Neuronal stem cell (in vitro differentiated cells): ENCODE results near the gene KCNG4.

Experiments
- DNase-seq: peaks from one replicate; pipeline ENCODE4 v3.0.0-alpha.2; 2013; ENCODE audit warnings: low spot score
- H2AFZ ChIP-seq: one replicate; pipeline ENCODE4 v1.6.1; 2013; ENCODE audit warnings: mild to moderate bottlenecking, low read length, inconsistent platforms
- H2AK5ac ChIP-seq: 2 replicates; pipeline ENCODE4 v1.6.1; 2013; ENCODE audit warnings: low read depth, mild to moderate bottlenecking, inconsistent platforms, low read length, moderate library complexity, mixed read lengths
- H2BK120ac ChIP-seq: 2 replicates; pipeline ENCODE4 v1.6.1; 2013; ENCODE audit warnings: low read depth, mild to moderate bottlenecking, inconsistent platforms, low read length, moderate library complexity, mixed read lengths
- H2BK12ac ChIP-seq: one replicate; pipeline ENCODE4 v1.6.1; 2013; ENCODE audit warnings: low read length, inconsistent platforms
- H2BK15ac ChIP-seq: 2 replicates; pipeline ENCODE4 v1.6.1; 2013; ENCODE audit warnings: mild to moderate bottlenecking, low read length, inconsistent platforms, mixed read lengths
- H2BK5ac ChIP-seq: one replicate; pipeline ENCODE4 v1.6.1; 2013; ENCODE audit warnings: inconsistent platforms, mild to moderate bottlenecking, low read length, moderate library complexity
- H3K14ac ChIP-seq: one replicate; pipeline ENCODE4 v1.6.1; 2013; ENCODE audit warnings: low read length, inconsistent platforms
- H3K18ac ChIP-seq: 2 replicates; pipeline ENCODE4 v1.6.1; 2013; ENCODE audit warnings: low read length, inconsistent platforms
- H3K23ac ChIP-seq: 2 replicates; pipeline ENCODE4 v1.6.1; 2013; ENCODE audit warnings: low read depth, mild to moderate bottlenecking, mixed read lengths, low read length, inconsistent platforms; ENCODE audit not compliant: poor library complexity
- H3K27ac ChIP-seq: replicated peaks from 3 replicates; pipeline ENCODE4 v1.5.1; 2013; ENCODE audit warnings: low read length, inconsistent platforms
- H3K27me3 ChIP-seq, 3 experiments: 2 replicates each; pipeline ENCODE4 v1.6.1; 2013; ENCODE audit warnings: low read length in 3 of 3, mild to moderate bottlenecking in 2 of 3, inconsistent platforms in 1 of 3, low read depth in 1 of 3, mixed read lengths in 1 of 3, moderate library complexity in 1 of 3; ENCODE audit not compliant: control insufficient read depth in 3 of 3, insufficient read depth in 3 of 3
- H3K36me3 ChIP-seq, 2 donors: replicated peaks in 1 of 2; 2 replicates each; pipeline ENCODE4 v1.6.1; 2013; ENCODE audit warnings: low read length in 2 of 2; ENCODE audit not compliant: control insufficient read depth in 2 of 2, insufficient read depth in 2 of 2
- H3K4ac ChIP-seq: 2 replicates; pipeline ENCODE4 v1.6.1; 2013; ENCODE audit warnings: inconsistent platforms, mild to moderate bottlenecking, low read length, moderate library complexity
- H3K4me1 ChIP-seq, 2 donors: 1 replicate in 1 of 2; 2 replicates in 1 of 2; pipeline ENCODE4 v1.6.1; 2013; ENCODE audit warnings: low read length in 2 of 2, low read depth in 1 of 2; ENCODE audit not compliant: control insufficient read depth in 2 of 2, insufficient read depth in 1 of 2
- H3K4me2 ChIP-seq: one replicate; pipeline ENCODE4 v1.6.1; 2013; ENCODE audit warnings: mild to moderate bottlenecking, low read length, inconsistent platforms; ENCODE audit not compliant: insufficient read depth, poor library complexity, severe bottlenecking
- H3K4me3 ChIP-seq, 2 donors: 2 replicates each; pipeline ENCODE4 v1.5.1; 2013; ENCODE audit warnings: low read length in 2 of 2, mild to moderate bottlenecking in 2 of 2, inconsistent platforms in 1 of 2, moderate library complexity in 1 of 2
- H3K79me1 ChIP-seq: one replicate; pipeline ENCODE4 v1.6.1; 2013; ENCODE audit warnings: low read depth, mild to moderate bottlenecking, inconsistent platforms, low read length, moderate library complexity
- H3K9ac ChIP-seq: one replicate; pipeline ENCODE4 v1.6.1; 2013; ENCODE audit warnings: mild to moderate bottlenecking, low read depth, low read length, inconsistent platforms; ENCODE audit not compliant: poor library complexity
- H3K9me3 ChIP-seq, 2 donors: replicated peaks in 1 of 2; 2 replicates each; pipeline versions ENCODE3 to v1.6.1; 2013; ENCODE audit warnings: low read length in 2 of 2, mild to moderate bottlenecking in 2 of 2, inconsistent platforms in 1 of 2, low read depth in 1 of 2, mixed read lengths in 1 of 2, moderate library complexity in 1 of 2; ENCODE audit not compliant: control insufficient read depth in 2 of 2, insufficient read depth in 1 of 2
- H4K8ac ChIP-seq: one replicate; pipeline ENCODE4 v1.6.1; 2013; ENCODE audit warnings: low read depth, mild to moderate bottlenecking, inconsistent platforms, low read length, moderate library complexity
- H4K91ac ChIP-seq: one replicate; pipeline ENCODE4 v1.6.1; 2013; ENCODE audit warnings: low read length, low read depth, mild to moderate bottlenecking, inconsistent platforms; ENCODE audit not compliant: poor library complexity
- WGBS, 2 donors: extraction: QIAGEN DNeasy Blood & Tissue Kit; methylation state at CpG; one replicate each; pipeline ENCODE4 v1.1.7; 2013; ENCODE audit warnings: missing lambda C conversion rate in 2 of 2, mixed read lengths in 1 of 2; ENCODE audit not compliant: insufficient read length in 2 of 2, insufficient replicate concordance in 1 of 2; ENCODE audit errors: extremely low coverage in 2 of 2; 5-methylcytosine and 5-hydroxymethylcytosine counted together

Gene KCNG4

DNA sequence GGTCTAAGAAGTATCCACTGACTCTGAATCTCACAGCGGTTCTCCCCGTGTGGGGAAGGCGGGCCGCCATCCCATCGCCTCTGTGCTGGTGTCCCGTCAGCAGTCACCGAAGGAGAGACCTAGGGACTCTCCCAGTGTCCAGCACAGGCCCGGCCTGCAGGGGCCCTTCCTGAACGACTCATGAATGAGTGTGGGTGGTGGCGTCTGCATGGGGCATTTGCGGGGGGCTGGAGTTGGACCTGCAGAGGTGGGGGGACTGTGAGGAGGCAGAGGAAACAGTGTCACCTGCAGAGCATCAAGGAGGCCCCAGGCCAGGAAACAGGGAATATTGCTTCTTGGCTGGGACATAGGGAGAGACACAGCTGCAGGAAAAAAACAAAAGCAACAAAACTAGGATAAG, 10.3 kb downstream of the KCNG4 start:
- Histone ChIP-seq H3K18ac (peak overlapping the region; percentile 45), H2BK5ac (no peak overlapping the region), H3K9me3 (no peaks in the 10 kb centered on the region), H3K4me2 (no peak overlapping the region), H3K36me3 (no peaks in the 10 kb centered on the region), H3K27ac (no peak overlapping the region), H3K79me1 (no peaks in the 10 kb centered on the region), H2BK12ac (no peak overlapping the region), H3K4me1 (peaks cover 6 to 12% of the 10 kb centered on the region in 2 donors), H2AFZ (no peak overlapping the region), H4K8ac (no peak overlapping the region), H3K14ac (no peak overlapping the region), H3K9ac (no peak overlapping the region), H2BK120ac (no peak overlapping the region), H3K23ac (no peak overlapping the region), H3K27me3 (no peaks in the 10 kb centered on the region), H2BK15ac (no peak overlapping the region), H3K4ac (no peak overlapping the region), H4K91ac (peak overlapping the region; percentile 59), H3K4me3 (no peak overlapping the region), H2AK5ac (no peak overlapping the region)
- no CpG with 5 or more reads among the region's 11 CpGs for WGBS, 2 donors
- DNase-seq = no peak

DNA sequence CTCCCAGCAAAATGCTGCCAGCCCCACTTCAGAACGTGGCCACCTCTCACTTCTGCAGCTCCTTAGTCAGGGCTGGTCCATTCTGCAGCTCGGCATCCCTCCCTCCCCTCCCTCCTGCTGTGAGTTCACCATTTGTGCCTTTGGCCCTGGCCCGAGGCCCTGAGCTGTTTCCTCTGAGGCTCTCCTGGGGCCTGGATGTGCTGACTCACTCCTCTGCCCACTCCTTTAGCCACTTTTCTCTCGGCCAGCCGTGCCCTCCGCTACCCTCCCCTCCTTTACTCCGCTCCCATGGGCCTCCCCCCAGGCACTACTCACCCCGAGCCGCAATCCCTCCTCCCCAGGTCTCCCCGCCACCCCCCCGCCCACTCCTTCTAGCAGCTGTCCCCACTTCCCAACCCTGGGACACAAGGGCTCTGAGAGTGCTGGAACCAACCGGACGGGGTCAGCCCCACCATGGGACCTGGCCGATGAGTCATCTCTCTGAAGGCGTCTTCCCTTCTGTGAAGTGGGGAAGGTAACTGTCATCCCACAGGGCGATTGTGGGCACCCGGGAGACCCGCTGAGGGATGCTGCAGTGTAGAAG, 11.5 kb downstream of the KCNG4 start:
- no CpG with 5 or more reads among the region's 18 CpGs for WGBS, 2 donors
- H3K18ac ChIP-seq = peak overlapping the region; percentile 82
- H2BK12ac ChIP-seq = no peak overlapping the region
- no peaks in the 10 kb centered on the region for H3K36me3 ChIP-seq
- no peak overlapping the region for H3K27ac ChIP-seq
- peaks cover 6 to 10% of the 10 kb centered on the region in 2 donors for H3K4me1 ChIP-seq
- peak overlapping the region; percentile 8 for H3K23ac ChIP-seq
- H4K8ac ChIP-seq = no peak overlapping the region
- H3K4ac ChIP-seq = no peak overlapping the region
- peak; percentile 20 for DNase-seq
- no peak overlapping the region for H3K4me3 ChIP-seq
- H2AFZ ChIP-seq = peak overlapping the region; percentile 83
- H3K4me2 ChIP-seq = no peak overlapping the region
- H3K79me1 ChIP-seq = no peaks in the 10 kb centered on the region
- no peaks in the 10 kb centered on the region for H3K9me3 ChIP-seq
- H2BK120ac ChIP-seq = no peak overlapping the region
- H3K9ac ChIP-seq = no peak overlapping the region
- H2BK5ac ChIP-seq = no peak overlapping the region
- no peaks in the 10 kb centered on the region for H3K27me3 ChIP-seq
- H3K14ac ChIP-seq = peak overlapping the region; percentile 25
- H2AK5ac ChIP-seq = peak overlapping the region; percentile 66
- peak overlapping the region; percentile 0 for H2BK15ac ChIP-seq
- no peak overlapping the region for H4K91ac ChIP-seq

DNA sequence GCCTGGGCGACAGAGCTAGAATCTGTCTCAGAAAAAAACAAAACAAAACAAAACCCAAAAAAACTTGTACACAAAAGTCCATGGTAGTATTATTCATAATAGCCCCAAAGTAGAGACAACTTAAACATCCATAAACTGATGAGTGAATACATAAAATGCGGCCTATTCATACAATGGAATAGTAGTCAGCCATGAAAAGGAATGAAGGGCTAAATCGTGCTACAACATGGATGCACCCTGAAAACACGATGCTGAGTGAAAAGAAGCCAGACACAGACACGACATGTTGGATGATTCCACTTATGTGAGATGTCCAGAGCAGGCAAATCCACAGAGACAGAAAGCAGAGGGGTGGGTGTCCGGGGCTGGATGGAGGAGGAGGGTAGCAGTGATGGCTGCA, 12.3 kb downstream of the KCNG4 start:
- Histone ChIP-seq H3K9ac (no peak overlapping the region), H4K8ac (no peak overlapping the region), H3K4me1 (peaks cover 6 to 10% of the 10 kb centered on the region in 2 donors), H3K4me2 (no peak overlapping the region), H3K18ac (peak overlapping the region; percentile 15), H3K9me3 (no peaks in the 10 kb centered on the region), H3K27me3 (no peaks in the 10 kb centered on the region), H2BK120ac (no peak overlapping the region), H3K4me3 (no peak overlapping the region), H3K79me1 (no peaks in the 10 kb centered on the region), H2BK12ac (no peak overlapping the region), H3K4ac (no peak overlapping the region), H2BK15ac (no peak overlapping the region), H3K27ac (no peak overlapping the region), H2BK5ac (no peak overlapping the region), H3K14ac (no peak overlapping the region), H2AK5ac (no peak overlapping the region), H4K91ac (no peak overlapping the region), H3K36me3 (no peaks in the 10 kb centered on the region), H2AFZ (peak overlapping the region; percentile 83), H3K23ac (no peak overlapping the region)
- no peak for DNase-seq
- no CpG with 5 or more reads among the region's 6 CpGs for WGBS, 2 donors

DNA sequence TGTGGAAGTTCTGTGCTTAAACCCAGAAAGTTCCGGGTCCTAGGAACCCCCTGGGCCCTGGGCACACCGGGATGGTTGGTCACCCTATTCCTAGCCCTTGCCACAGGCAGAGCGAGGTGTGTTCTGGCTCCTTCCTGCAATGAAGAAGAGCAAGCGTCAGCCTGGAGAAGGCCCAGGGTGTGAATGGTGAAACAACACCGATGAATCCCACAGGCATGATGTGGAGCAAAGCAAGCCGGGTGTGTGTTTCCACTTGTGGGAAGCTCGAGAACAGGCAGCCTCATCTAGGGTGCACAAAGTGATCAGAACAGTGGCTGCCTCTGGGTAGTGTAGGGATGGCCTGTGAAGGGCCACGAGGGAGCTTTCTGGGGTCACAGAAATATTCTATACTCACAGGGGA, 13.8 kb downstream of the KCNG4 start:
- H3K14ac ChIP-seq = no peak overlapping the region
- H3K36me3 ChIP-seq = no peaks in the 10 kb centered on the region
- no peak overlapping the region for H2BK15ac ChIP-seq
- no peak overlapping the region for H4K8ac ChIP-seq
- no peak overlapping the region for H3K18ac ChIP-seq
- H3K9me3 ChIP-seq = no peaks in the 10 kb centered on the region
- no peak overlapping the region for H2BK5ac ChIP-seq
- H2BK12ac ChIP-seq = no peak overlapping the region
- no peak overlapping the region for H2AFZ ChIP-seq
- H3K4me3 ChIP-seq = no peak overlapping the region
- WGBS, 2 donors = no CpG with 5 or more reads among the region's 8 CpGs
- H2AK5ac ChIP-seq = no peak overlapping the region
- peaks cover 3% of the 10 kb centered on the region for H3K79me1 ChIP-seq
- no peak overlapping the region for H4K91ac ChIP-seq
- no peak overlapping the region for H3K27ac ChIP-seq
- peak overlapping the region; percentile 1 for H2BK120ac ChIP-seq
- no peak overlapping the region for H3K4me2 ChIP-seq
- H3K23ac ChIP-seq = no peak overlapping the region
- peaks cover 6 to 10% of the 10 kb centered on the region in 2 donors for H3K4me1 ChIP-seq
- H3K9ac ChIP-seq = no peak overlapping the region
- DNase-seq = no peak
- no peak overlapping the region for H3K4ac ChIP-seq
- H3K27me3 ChIP-seq = peaks cover 0 to 5% (median 0%) of the 10 kb centered on the region in 3 experiments
